Activated naive CD4-positive, alpha-beta T cell (primary cell): Measurements from ENCODE around the gene KLF11.

Experiments
- DNase-seq, 4 experiments: peaks; one replicate each; lab custom pipeline; 2025; lab: John Stamatoyannopoulos, UW

The KLF11 gene

DNA sequence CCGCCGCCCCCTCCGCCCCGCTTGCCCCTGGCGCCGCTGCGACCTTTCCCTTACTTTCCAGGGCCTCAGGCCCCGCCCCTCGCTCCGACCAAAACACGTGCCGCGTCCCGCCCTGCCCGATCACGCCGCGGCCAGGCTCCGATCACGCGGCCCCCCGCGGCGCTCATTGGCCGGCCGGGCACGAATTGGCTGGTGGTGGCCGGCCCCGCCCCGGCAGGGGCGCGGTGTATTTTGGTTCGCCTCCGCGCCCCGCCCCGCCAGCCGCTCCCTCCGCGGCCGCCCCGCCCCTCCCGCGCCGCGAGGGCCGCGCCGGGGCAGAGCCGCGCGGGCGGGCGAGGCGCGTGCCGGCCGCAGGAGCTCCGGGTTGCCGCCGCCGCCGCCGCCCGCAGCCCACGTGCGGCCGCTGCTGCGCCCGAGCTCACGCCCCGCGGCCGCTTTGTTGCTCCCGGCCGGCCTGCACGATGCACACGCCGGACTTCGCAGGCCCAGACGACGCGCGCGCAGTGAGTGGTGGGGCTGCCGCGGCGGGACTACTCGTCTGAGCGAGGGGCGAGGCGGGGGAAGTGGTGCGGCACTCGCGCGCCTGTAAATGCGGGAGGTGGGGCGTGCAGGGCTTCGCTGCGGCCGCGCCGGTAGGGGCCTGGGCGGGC is at the start of gene KLF11:
Gene KLF11, plus strand, starts transcription at position 295 of the 650 bp plus-strand sequence. Its CDS starts 167 bp downstream, at position 462.
- DNase-seq = peak; percentile 45 to 82 (median 52)

DNA sequence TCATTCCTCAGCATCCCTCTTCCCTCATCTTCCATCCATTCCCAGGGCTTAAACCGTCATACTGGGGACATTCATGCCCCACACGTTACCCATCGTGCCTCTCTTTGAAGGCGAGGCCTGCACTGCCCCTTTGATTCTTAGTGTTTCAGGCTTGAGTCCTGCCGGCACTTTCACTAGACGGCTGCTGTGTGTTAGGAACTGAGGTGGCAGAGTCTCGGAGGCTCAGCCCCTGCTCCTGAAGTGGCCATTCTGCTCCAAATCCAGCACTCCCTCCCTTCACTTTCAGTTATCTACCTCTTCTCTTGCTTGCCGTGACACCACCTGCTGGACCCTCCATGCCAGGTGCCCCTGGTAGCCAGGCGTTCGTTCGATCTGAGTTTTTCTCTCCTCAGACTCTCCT is 48.9 kb upstream of the KLF11 start:
- no peak for DNase-seq

GRCh38 chr2:9995059-9995458 is 48.3 kb upstream of the KLF11 start:
- no peak for DNase-seq

- no peak for DNase-seq
Observed at GRCh38 chr2:9996321-9996720, 47.0 kb upstream of the KLF11 start.

DNA sequence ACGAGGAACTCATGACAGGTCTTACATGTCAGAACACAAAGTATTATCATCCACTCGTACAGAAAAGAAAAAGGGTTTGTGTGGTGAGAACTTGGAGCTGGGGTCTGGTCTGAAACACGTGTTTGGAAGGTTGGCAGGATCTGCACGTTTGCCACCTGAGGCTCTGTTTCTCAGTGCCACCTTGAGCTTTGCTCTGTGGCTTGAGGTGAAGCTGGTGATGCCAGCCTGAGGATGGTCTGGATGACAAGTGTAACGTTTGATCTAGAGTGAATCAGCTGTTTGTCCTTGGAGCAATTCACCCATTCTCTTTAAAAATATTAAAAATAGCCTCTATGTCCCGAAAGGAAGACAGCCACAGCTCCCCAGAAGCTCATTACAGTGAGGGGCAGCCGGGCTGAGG is 45.4 kb upstream of the KLF11 start:
- DNase-seq = no peak

DNA sequence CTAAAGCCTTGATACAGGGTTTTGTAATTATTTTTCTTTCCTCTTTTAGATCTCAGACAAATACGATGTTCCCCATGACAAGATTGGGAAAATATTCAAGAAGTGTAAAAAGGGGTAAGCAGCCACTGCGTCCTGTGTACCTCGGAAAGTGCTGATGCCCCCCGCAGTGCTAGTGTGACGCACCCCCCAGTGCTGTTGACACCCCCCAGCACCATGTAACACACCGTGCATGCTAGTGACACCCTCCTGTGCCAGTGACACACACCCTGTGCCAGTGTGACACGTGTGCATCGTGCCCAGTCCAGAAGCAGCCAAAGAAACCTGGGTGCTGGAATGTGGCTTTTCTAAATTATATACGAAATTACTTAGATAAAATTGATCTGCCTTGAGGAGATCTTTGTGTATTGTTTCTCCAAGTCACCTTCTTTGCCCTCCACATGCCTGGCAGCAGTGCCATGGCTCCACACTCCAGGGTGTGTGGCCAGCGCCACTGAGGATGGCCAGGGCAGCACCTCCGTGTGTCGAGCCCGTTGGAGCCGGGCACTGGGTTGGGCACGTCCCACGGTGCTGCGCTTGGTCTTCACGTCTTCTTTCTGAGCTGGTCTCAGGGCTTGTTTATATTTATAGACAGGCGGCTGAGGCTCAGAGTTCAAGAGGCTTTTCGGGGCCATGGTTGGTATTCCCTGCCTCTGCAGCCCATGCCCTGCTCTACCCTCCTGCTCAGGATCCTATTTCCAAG is 44.3 kb upstream of the KLF11 start:
- no peak for DNase-seq

GRCh38 chr2:9999693-10000092 is 43.7 kb upstream of the KLF11 start:
- DNase-seq = no peak

GRCh38 chr2:10000541-10000940 is 42.8 kb upstream of the KLF11 start:
- no peak for DNase-seq

DNA sequence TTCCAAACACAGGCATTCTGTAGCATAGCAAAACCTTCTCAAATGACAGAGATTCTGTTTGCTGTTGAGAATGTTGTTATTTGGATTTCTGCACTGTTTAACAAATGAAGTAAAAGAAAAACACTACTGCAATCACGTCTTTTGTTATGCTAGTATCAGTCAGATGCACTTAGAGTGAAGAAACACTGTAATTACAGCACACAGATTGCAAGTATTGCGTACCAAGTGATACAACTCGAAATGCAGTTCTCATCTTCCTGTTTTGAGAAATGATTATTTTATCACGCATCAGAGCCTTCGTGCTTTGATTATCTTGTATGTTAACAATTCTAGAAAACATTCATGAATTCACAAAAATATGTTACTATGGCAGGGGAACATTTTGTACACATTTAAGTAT is 41.8 kb upstream of the KLF11 start:
- no peak for DNase-seq

GRCh38 chr2:10002109-10002508 is 41.2 kb upstream of the KLF11 start:
- DNase-seq = no peak

DNA sequence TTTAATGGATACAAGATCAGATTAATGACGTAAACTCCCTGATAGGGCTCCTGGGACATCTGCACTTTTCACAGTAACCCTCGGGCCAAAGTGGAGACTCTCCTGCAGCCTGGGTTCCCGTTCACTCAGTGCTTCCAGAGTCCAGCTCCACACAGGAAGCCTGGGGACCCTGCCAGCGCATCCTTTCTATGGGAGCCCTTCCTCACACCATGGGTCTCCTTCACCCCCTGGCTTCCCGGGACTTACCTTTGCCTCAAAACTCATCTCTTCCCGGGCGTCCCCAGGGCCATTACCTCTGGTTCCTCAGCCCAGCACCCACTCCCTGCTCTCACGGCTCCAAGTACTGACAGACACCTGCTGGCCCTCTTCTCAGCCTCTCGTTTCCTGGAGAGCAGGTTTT is 40.7 kb upstream of the KLF11 start:
- DNase-seq = no peak

DNA sequence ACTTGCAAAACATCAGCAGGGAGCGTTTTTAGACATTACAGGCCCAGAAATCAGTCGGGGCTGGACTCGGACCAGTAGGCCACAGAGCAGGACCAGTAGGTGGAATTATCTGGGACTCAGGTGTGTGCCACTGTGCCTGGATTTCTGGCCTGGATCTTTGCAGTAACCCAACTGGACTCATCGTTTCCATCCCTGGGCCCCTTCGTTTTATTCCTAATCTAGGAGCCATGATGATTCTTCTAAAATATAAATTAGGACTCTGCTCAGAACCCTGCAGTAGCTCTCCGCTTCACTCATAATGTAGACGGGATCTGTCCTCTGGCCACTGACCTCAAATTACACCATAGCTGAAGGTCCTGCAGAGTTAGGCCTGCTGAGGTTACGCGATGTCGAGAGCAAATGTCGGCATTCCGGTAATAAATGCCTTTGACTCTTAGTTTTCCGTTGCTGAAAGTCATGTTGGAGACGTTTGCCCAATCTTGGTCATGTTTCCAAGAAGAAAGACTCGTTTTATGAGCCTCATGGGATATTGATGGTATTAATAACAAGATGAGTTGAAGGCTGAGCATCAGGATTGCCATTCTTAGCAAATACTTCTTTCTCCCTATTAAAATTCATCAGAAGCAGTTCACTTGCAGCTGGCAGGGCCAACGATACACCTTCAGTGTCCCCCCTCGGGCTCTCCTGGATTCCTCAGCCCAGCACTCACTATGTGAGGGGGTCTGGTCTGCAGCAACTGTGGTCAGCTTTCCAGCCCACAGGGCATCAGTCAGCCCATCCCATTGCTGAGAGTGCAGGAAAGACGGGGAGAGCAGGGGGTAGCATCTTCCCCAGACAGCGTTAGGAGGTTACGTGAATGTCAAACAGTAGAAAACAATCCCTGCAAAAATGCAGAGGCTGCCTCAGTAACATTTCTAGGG is 39.9 kb upstream of the KLF11 start:
- DNase-seq = no peak

- DNase-seq = no peak
Observed at GRCh38 chr2:10004401-10004800, 38.9 kb upstream of the KLF11 start.

- DNase-seq = no peak
Observed at GRCh38 chr2:10004836-10005235, 38.5 kb upstream of the KLF11 start.

DNA sequence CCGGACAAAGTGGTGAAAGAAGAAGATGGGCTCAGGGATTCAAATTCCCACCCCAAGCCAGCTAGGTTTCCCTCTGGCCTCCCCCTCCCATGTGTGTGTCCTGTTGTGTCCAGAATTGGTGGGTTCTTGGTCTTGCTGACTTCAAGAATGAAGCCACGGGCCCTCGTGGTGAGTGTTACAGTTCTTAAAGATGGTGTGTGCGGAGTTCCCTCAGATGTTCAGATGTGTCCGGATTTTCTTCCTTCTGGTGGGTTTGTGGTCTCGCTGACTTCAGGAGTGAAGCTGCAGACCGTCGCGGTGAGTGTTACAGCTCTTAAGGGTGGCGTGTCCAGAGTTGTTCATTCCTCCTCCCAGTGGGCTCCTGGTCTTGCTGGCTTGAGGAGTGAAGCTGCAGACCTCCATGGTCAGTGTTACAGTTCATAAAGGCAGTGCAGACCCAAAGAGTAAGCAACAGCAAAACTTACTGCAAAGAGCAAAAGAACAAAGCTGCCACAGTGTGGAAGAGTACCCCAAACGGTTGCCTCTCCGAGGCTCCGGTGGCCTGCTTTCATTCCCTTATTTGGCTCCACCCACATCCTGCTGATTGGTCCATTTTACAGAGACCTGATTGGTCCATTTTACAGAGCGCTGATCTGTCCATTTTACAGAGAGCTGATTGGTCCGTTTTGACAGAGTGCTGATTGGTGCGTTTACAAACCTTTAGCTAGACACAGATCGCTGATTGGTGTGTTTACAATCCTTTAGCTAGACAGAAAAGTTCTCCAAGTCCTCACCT is 37.7 kb upstream of the KLF11 start:
- DNase-seq = no peak

GRCh38 chr2:10006236-10007161 is 36.9 kb upstream of the KLF11 start:
- DNase-seq = no peak

GRCh38 chr2:10007435-10007834 is 35.9 kb upstream of the KLF11 start:
- no peak for DNase-seq

DNA sequence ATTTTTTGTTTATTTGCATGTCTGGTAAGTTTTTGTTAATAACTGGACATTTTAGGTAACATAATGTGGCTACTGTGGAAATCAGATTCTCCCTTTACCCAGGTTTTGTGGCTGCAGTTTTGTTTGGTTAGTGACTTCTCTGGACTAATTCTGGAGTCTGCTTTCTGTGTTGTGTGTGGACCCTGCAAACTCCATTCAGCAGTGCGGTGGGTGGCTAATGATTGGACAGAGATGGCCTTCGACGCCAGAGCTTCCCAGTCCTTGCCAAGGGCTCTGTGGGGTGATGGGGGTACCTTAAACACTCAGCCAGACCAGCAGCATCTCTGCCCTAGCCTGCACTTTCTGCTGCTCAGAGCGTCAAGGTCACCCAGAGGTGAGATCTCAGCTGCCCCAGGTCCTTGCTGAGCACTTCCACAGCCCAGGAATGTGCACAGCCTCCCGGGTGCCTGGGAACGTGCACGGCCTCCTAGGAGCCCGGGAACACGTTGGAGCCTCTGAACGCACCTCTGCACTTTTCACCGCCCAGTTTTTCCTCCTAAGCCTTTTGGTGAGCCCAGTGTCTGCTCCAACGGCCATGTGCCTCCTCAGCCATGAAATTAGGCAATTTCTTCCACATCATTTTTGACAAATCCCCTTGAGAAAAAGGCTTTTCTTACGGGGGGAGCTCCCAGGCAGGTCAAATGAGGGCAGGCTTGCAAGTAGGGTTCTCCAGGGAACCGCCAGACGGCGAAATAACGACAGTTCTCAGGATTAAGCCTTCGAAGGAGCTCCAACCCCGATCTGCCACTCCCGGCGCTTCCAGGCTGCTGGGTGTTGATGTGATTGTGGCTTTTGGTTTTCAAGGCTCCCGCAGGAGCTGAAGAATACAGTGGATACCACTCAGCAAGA is 35.2 kb upstream of the KLF11 start:
- DNase-seq = no peak

DNA sequence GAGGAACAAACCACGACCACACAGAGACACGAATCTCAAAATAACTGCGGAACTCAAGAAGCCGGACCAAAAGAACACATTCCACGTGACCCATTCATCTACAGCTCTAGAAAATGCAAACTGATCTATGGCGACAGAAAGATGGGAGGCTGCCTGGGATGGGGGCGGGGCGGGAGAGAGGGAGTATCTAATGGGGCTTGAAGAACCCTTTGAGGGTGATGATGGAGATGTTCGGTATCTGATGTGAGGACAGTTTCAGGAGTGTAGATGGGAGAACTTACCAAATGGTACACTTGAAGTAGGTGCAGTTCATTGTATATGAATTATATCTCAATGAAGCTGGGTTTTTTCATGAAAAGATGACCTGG is 34.6 kb upstream of the KLF11 start:
- DNase-seq = no peak

GRCh38 chr2:10009271-10009810 is 34.0 kb upstream of the KLF11 start:
- DNase-seq = no peak
